GM19324 (cell line): Measurements from ENCODE around the gene RAB39A.

ENCODE experiments used
- ATAC-seq: cut with Tn5 transposase; IDR thresholded peaks from one replicate; pipeline ENCODE4 v1.9.1; 2021; ENCODE audit warnings: mild to moderate bottlenecking, moderate library complexity; ENCODE audit not compliant: unreplicated experiment, low FRiP score

RAB39A gene

DNA sequence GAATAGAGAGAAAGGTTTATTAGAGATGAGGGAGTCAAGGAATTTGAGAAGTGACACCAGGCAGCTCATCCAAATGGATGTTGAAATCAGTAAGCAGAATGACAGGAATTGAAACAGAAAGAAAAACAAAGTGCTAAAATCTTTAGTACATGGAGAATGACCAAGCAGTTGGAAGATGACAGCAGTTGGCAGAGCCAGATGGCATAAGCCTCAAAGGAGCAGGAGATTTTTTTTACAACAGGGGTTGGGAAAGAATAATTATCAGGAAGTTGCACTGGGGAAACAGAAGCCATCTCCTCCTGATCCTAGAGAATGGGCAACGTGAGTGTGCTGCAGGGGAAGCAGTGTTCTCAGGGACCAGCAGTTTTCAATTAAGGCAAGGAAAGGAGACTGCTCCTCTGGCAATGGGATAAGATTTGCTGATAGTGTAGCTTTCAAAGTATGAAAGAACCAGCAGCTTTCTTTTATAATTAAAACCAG, 28.9 kb downstream of the RAB39A start:
- no peak for ATAC-seq

DNA sequence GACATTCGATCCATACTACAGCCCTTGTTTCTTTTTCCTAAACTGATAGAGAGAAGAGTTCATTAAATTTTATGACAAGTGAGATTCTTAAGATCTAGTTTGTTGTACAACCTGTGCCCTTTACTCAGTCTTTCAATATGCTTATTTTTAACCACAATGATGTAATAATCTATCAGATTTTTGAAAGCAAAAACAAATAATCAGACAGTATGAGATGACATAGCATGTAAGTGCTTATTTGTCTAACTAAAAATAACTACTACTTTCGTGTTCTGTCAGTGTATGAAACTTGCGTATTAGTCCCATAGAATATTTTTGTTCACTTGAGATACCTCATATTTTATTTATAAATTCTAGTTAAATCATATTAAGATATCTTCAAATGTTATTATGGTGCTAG, 33.2 kb downstream of the RAB39A start:
- ATAC-seq = no peak

DNA sequence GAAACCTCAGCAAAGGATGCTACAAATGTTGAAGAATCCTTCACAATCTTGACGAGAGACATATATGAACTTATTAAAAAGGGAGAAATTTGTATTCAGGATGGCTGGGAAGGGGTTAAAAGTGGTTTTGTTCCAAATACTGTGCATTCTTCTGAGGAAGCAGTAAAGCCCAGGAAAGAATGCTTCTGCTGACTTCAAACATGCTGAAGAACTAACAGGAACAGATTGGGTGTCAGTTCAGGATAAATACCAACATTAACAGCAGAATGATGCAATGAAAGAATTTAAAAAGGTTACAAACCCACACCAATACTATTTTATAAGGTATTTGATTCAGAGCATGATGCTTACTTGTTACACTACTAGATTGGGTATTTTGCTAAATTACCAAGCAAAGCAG, 33.9 kb downstream of the RAB39A start:
- ATAC-seq = no peak

DNA sequence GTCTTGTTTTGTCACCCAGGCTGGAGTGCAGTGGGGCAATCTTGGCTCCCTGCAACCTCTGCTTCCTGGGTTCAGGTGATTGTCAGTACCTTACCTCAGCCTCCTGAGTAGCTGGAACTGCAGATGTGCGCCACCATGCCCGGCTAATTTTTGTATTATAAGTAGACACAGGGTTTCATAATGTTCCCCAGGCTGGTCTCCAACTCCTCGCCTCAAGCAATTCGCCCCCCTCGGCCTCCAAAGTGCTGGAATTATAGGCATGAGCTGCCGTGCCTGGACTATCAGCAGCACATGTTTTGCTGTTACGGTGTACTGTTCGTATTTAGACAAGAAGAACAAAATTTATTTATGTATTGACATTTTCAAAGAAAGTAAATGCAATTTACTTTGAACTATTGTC, 34.8 kb downstream of the RAB39A start:
- ATAC-seq = no peak

DNA sequence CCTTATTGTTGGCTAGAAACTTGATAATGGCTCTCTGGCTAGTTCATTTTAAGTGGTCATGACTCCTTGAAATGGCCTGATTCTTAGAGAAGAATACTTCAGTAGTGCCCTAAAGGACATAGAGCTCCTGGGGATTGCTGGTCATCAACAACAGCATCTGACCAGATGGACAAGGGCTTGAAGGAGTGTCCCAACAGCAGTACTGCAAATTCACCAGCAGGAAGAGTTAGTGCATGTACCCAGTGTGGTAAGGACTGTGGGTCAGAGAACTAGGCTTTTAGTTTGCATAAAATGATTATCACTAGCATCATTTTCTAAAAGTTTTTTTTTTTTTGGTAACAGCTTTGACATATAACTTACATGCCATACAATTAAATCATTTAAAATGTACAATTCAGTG, 41.0 kb downstream of the RAB39A start:
- no peak for ATAC-seq

DNA sequence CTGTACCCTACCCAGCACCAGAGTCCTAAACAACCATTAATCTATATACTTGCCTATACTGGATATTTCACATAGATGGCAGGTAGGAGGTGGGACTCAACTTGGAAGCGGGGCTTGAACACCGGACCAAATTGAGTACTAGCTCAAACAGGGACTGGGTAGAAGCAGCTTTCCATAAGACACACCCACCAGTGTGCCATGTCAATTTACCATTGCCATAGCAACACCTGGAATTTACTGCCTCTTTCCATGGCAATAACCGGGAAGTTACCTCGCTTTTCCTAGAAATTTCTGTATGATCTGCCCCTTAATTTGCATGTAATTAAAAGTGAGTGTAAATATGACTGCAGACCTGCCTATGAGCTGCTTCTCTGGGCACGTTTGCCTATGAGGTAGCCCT, 41.8 kb downstream of the RAB39A start:
- ATAC-seq = no peak

DNA sequence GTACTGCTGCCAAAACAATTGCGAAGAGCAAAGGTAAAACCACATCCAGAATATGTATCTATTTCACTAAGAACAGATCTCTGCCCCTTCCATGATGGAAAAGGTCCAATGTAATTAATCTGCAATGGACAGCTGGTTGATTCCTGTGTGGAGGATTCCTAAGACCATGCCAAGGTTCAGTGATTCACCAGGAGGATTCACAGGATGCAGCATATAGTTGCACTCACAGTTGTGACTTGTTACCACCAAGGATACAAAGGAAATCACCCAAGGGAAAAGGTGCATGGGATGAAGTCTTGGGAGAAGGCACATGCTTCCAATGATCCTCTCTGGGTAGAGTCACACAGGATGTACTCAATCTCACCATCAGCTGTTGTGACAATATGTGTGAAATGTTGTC, 45.4 kb downstream of the RAB39A start:
- no peak for ATAC-seq

DNA sequence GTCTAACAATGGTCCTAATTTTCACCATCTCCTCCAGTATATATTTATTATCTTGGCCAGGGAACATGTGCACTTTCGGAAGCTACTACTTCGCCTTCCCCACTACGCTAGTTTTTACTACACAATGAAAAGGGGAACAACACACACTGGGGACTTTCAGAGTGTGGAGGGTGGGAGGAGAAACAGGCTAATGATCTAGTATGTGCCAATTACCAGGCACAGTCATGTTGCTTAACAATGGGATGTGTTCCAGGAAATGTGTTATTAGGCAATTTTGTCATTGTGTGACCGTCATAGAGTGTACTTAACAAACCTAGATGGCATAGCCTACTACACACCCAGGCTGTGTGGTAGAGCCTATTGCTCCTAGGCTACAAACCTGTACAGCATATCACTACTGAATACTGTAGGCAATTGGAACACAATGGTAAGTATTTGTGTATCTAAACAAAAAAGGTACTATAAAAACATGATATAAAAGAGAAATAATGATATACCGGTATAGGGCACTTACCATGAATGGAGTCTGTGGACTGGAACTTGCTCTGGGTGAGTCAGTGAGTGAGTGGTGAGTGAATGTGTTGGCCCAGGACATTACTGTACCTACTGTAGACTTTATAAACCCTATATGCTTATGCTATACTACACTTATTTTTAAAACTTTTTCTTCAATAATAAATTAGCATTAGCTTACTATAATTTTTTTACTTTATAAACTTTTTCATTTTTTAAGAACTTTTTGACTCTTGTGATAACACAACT, 60.3 kb downstream of the RAB39A start:
- ATAC-seq = no peak

DNA sequence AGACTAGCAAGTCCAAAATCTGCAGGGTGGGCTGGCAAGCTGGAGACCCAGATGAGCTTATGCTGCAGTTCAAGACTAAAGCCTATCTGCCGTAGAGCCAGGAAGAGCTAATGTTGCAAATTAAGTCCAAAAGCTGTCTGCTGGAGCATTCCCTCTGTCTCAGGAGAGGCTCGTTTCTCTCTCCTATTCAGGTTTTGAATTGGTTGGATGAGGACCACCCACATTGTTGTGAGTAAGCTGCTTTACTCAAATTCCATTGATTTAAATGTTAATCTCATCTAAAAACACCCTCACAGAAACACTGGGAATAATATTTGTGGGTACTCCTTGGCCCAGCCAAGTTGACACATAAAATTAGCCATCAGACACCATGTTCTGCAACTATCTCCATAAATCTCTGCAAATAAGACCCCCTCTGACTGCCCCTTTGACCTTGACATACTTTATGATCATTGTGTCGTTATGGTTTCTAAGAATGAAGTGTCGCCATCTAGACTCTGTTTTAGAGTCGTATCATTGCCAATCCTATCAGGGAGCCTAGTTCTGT, 63.7 kb downstream of the RAB39A start:
- ATAC-seq = no peak

DNA sequence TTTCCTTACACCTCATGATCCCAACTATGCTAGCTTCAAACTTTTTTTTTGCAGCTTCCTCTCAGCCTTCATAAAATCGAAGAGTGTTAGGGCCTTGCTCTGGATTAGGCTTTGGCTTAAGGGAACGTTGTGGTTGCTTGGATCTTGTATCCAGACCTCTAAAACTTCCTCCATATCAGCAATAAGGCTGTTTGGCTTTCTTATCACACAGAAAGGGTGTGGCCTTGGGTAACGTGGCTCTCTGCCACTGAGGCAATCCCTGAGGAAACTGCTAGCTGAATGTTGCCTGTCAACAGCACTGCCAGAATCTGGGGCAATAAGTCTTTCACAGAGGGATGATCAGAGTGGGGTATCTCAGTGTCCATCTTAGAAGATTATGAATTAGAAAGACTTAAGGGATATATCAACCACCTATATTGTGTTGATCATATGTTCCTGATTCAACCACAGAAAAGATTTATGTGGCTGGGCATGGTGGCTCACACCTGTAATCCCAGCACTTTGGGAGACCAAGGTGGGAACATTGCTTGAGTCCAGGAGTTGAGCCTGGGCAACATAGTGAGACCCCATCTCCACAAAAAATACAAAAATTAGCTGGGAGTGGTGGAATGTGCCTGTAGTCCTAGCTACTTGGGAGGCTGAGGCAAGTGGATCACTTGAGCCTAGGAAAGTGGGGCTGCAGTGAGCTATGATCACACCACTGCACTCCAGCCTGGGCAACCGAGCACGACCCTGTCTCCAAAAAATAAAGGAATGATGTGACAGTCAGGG, 67.9 kb downstream of the RAB39A start:
- no peak for ATAC-seq

DNA sequence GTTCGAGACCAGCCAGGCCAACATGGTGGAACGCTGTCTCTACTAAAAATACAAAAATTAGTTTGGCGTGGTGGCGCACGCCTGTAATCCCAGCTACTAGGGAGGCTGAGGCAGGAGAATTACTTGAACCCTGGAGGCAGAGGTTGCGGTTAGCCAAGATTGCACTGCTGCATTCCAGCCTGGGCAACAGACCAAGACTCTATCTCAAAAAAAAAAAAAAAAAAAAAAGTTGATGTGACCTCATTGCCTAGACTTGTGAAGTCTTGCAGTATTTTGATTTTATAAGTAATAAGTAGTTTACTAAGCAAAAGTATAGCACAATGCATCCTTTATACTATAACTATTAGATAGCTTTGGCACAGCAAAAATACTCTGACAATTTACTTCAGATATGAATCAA, 70.5 kb downstream of the RAB39A start:
- no peak for ATAC-seq

DNA sequence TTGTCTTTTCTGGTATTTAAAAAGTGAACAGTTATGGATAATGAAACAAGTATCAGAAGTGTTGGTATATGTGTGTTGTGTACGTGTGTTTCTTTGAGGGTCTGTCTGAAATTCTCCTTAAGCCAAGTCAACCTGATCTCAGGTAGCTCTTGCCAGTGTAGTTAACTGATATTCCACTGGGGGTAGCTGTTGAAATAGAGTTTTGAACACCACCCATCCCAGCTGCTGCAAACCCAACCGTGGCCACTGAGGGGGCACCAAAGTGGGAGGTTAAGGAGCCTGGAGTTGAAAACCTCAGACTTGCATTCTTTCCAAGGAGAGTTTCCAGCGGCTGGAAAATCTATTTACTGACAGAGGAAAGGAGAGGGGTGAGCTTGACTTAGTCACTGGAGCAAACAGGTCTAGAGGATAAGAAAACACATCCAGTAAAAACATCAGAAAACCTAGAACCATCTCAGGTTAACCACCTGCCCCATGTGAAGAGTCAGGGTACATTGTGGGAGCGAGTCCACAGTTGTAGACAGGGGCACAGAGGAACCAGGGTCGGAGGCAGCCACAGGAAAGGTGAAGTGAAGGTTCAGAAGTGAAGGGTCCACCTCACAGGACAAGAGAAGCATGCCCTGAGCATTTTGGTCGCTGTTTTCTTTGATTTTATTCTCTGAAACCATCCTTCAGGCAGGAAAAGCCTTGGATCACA, 71.7 kb downstream of the RAB39A start:
- ATAC-seq = no peak

DNA sequence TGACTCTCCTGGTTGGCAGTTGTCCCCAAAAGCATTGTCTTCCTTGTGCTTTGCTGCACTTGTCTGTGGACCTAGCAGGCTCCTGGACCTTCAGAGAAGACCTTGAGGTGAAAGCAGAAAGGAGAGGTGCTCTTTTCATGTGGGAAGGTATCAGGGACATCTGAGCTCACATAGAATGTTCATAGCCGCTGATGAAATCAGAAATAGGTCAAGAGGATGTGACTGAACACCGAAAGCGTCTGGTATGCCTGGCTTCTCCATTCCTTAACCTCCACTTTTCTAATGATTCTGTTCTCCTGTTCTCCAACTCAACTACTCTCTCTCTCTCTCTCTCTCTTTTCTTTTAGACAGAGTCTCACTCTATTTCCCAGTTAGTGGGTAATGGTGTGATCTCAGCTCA, 74.2 kb downstream of the RAB39A start:
- no peak for ATAC-seq

DNA sequence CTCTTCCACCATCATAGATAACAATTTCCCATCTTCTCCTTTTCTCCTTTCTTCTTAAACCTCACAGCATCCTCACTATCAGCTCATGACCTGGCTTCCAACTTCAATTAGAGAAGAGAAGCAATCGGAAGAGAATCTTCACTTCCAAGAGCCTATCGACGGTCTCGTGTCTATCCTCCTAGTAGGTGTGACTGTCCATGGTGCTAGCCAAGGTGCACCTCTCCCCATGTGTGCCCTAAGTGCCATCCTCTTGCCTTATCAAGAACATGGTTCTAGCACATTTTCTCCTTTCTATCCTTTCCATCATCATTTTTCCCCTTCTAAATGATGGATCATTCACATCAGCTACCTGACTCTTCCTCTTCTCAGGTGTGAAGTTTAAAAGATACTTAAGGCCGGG, 75.4 kb downstream of the RAB39A start:
- ATAC-seq = no peak

DNA sequence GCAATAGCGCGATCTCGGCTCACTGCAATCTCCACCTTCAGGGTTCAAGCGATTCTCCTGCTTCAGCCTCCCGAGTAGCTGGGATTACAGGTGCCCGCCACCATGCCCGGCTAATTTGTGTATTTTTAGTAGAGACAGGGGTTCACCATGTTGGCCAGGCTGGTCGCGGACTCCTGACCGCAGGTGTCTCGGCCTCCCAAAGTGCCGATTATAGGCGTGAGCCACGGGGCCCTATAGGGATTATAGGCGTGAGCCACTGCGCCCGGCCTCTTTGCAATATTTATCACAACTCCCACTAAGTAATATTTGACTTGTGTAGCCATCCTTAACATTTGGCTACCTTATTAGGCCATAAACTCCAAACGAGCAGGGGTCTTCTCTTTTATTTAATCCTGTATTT, 79.6 kb downstream of the RAB39A start:
- no peak for ATAC-seq

DNA sequence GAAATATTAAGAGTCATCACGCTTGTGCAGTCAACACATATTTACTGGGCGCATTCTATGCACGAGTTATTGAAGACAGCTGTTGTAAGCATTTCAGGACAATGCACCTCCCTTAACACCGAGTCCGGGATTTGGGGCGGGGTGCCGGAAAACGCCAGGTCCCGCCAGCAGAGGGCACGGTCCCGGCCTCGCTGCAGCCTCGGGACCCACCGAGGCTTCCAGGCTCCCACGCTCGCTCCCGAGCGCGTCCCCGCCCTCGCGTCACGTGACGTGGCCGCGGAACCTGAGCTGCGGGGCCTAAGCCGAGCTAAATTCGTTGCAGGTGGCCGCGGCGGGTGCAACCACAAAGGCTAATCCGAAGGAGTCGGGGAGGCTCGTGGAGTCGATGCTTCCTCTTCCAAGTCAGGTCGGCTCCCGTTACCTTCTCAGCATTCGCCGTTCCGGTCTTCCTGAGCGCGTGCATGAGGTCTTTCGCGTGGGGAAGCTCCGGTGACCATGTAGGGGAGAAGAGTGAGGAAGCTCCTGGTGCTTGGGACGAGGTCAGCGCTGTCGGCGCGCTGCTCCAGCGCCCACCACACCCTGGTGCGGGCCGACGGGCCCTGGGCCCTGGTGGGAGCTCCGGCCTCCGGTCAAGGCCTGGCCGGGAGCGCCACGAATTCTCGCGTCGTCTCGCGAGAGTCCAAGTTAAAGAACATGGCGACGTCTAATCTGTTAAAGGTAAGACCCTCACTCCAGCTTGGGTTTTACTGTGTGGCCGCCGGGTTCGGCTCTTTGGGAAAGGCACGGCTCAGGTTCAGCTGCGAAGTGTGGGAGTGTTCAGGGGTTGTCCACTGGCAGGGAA, 80.6 kb downstream of the RAB39A start, which contains the start of gene CUL5:
Gene CUL5 (plus strand): TSS at position 243 of the 841 bp plus-strand sequence. CDS start 451 bp downstream, at position 694.
- peak; percentile 90 for ATAC-seq

DNA sequence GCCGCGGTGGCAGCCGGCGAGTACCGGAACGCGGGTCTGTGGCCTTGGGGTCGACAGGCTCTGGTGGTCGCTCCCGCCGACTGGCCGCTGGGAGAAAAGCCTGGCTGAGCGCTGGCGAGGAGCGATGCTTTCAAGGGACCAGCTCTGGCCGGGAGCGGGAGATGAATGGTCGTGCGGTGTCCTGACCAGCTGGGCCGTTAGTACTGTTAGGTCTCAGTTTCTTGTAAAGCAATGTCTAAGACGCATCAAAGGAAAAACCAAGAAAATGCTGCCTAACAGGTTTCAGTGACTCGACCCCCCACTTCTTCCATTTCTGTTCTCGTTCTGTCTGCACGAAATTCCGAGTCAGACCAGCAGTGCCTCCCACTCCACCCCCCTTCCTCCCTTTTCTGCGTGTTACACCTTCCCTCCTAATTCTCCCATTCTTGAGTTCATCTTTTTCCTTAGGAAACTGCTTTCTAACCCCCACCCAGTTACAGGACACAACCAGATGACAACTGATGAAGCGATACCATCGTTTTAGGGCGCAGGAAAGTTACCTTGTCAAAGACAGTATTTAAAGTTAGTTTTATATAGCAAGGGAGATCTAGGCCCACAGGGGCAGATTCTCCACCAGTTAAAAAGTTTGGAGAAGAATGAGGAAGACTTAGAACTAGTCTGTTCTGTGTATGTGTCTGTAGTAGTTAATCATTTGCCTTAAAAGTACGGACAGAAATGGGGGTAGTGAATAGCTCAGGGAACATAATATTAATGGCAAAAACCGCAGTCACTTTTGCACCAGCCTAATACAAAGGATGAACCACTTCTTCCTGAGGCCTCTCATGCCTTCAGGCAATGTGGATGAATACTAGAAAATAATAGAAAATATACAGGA, 81.5 kb downstream of the RAB39A start:
- peak; percentile 12 for ATAC-seq

DNA sequence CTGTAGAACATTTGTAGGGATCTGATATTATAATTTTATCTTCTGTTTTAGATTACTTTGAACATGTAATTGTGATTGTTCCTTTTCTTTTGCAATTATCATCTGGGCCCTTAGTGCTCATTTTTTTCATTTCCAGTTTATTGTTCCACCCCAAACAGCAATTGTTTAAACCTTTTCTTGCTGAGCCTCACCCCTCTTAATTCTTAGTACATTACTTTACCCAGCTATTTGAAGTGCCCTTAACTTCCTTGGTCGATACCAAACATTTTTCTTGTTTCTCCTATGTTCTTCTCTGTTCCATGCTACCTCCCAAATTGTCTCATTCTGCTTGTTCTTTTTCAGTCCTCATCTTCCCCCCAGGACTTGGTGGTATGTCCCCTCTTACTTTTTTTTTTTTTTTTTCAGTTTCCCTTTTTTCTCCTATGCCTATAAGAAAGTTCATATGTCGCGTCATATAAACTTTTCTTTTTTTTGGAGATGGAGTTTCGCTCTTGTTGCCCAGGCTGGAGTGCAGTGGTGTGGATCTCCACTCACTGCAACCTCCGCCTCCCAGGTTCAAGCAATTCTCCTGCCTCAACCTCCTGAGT, 84.0 kb downstream of the RAB39A start:
- no peak for ATAC-seq
